GM19372 (cell line): ENCODE results near the gene TTC24.
"Not testable (repeated sequence)": the region's sequence is repeated elsewhere in the genome, so short reads cannot be mapped to it uniquely, and the experiment has no call there.

Experiments
- ATAC-seq: cut with Tn5 transposase; IDR thresholded peaks from one replicate; pipeline ENCODE4 v1.9.1; 2021; ENCODE audit warnings: mild to moderate bottlenecking, low read depth, moderate library complexity; ENCODE audit not compliant: unreplicated experiment

TTC24 gene

GRCh38 chr1:156579472-156579871, at the start of gene TTC24:
Gene TTC24, plus strand, starts transcription at chr1:156579723. Its CDS starts 1,642 bp downstream, at chr1:156581365.
- no peak for ATAC-seq

DNA sequence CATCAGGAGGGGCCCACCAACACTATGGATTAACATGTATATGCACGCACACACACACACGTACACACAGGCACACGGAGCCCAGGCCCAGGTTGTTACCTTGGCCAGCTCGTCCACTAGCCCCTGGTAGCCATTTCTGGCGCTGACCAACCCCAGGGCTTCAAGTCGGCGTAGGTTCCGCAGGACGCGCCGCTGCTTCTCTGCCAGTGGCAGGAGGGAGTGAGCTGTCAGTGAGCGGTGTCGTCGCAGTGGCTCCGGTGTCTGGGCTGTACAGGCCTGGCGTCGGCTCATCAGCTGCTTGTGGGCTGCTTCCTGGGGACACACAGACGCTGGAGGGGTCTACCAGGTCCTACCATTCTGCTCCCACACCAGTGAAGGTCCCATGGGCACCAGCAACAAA, 49.5 kb upstream of the TTC24 start:
- no peak for ATAC-seq

DNA sequence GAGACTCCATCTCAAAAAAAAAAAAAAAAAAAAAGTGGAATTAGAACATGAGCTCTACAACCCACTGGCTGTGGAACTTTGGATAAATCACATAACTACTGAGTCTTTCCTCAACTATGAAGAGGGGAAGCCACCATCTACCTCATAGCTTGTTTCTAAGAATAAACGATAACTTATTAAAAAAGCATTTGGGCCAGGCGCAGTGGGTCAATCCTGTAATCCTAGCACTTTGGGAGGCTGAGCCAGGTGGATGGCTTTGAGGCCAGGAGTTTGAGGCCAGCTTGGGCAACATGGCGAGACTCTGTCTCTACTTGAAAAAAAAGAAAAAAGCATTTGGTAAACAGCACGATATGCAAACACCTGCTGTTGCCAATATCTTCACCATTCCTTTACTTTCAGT, 47.1 kb upstream of the TTC24 start:
- ATAC-seq: no peak

GRCh38 chr1:156533568-156534220, 45.8 kb upstream of the TTC24 start:
- ATAC-seq: no peak

DNA sequence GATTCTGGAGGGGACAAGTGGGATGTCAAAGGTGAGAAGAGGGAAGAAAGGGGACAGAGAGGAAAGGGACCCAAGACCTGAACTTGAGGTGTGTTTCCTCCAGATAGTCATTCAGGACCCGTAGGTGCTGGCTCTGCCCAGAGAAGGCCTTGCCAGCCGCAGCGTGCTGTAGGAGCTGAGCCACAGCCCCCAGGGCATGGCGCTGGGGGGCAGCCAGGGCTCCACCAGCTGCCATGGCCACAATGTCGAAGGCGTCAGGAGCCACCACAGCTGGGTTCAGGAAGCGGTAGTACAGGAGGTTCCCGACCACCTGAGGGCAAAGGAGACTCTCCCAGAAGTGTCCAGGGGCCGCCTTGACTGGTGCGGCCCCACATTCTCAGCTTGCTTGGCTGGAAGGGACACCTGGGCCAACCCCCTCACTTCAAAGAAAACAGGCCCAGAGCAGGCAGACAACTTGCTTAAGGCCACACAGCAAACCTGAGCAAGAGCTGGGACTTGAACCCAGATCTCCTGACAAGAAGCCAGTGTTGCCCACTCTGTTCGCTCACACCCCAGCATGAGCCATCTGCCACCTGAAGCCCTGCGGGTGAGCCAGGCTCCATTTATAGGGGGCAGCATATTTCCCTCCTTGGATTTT, 45.0 kb upstream of the TTC24 start:
- ATAC-seq: no peak

DNA sequence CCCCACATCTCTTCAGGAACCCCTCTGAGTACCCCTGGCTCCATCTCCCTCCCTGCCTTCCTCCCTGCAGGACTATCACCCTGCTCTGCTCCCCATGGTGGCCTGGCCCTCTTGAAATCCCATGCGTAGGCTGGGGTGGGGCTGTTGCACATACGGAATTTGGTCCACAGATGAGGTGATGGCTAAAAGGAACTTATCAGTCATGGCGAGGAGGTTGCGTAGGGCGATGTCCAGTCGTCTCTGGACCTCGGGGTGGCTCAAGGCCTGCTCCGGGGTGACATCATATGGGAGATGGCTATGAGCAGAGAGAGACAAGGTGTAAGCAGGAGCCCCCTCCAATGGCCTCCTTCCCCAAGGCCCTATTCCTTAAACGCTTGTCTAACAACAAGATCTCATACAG, 42.5 kb upstream of the TTC24 start:
- no peak for ATAC-seq

DNA sequence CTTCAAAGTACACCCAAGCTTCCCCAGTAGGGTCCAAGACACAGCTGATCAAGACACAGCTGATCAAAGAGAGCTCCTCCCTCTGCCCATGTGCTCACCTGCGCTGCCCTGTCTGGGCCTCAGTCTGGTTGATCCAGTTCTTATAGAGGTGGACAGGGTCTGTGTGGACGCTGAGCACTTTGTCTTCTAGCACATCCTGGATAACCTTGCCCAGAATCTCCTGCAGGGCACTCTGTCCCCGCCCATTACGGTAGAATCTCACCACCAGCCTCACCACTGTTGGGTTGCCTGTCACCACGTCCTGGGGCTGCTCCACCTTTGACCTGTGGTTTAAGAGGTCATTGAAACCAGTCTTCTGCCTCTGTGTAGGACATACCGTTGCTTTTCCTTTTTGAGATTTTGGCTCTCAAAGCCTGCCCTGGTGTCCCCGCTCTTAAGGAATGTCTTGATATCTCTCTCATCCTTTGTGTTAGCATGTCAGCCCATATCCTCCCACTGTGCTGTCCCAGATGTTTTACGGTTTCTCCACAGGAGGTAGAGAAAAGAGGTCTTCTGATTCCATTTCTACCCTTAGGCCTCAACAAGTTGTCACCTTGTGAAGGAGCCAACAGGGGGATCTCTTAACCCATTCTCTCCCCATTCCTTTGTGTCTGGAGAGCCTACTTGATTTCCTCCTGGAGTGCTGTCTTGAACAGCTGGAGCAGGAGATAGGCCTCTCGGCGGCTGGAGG, 40.6 kb upstream of the TTC24 start:
- no peak for ATAC-seq

- ATAC-seq: no peak
Observed at GRCh38 chr1:156539818-156540355, 39.6 kb upstream of the TTC24 start.

GRCh38 chr1:156540955-156541354, 38.6 kb upstream of the TTC24 start:
- no peak for ATAC-seq

- ATAC-seq: no peak
Observed at GRCh38 chr1:156543066-156543465, 36.5 kb upstream of the TTC24 start.

- ATAC-seq: no peak
Observed at GRCh38 chr1:156544592-156545102, 34.9 kb upstream of the TTC24 start.

- ATAC-seq: no peak
Observed at GRCh38 chr1:156546267-156546666, 33.3 kb upstream of the TTC24 start.

DNA sequence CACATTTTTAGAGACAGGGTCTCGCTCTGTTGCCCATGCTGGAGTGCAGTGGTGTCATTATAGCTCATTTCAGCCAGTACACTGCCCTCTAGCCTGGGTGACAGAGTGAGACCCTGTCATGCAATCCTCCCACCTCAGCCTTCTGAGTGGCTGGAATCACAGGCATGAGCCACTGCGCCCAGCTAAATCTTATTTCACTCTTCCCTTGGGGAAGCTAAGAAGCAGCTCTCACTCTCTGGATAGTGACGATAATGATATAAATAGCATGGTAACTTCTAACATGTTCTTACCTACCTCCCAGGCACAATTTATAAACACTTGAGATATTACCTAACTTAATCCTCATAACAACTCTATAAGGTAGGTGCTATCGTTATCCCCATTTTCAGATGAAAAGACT, 32.1 kb upstream of the TTC24 start:
- no peak for ATAC-seq

GRCh38 chr1:156547982-156548381, 31.5 kb upstream of the TTC24 start:
- ATAC-seq: no peak

DNA sequence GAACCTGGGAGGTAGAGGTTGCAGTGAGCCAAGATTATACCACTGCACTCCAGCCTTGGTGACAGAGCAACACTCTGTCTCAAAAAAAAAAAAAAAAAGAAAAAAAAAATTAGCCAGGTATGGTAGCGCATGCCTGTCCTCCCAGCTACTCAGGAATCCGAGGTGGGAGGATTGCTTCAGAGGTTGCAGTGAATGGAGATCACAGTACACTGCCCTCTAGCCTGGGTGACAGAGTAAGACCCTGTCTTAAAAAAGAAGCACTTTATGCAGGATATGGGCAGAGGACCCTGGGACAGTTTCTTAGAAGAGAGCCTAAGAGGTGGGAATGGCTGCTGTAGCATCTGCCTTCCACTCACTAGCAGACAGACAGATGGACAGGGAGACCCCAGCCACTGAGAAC, 30.1 kb upstream of the TTC24 start:
- no peak for ATAC-seq

- no peak for ATAC-seq
Observed at GRCh38 chr1:156549831-156550230, 29.7 kb upstream of the TTC24 start.

- no peak for ATAC-seq
Observed at GRCh38 chr1:156550346-156550745, 29.2 kb upstream of the TTC24 start.

DNA sequence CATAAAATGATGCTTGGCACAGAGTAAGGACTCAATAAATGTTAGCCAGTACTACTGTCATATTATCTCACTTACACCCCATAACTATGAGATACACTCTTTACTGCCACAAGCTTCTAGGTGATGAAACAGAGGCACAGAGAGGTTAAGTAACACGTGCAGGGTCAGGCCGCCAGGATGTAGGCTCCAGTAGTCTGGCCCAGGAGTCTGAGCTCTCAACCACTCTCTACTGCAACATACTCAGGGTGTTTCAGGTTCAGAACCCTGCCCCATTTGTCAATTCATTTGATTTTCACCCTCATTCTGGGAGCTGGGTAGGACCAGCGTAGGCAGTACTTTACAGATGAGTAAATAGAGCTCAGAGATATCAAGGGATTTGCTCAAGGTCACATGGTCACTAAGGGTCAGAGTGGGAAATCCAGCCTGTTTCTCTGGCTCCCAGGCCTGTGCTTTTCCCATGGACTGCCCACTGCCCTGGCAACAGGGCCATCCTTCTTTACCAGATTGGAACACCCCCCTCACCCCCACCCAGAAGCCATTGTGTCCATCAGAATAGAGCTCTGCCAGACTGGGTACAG, 28.4 kb upstream of the TTC24 start:
- ATAC-seq: no peak

DNA sequence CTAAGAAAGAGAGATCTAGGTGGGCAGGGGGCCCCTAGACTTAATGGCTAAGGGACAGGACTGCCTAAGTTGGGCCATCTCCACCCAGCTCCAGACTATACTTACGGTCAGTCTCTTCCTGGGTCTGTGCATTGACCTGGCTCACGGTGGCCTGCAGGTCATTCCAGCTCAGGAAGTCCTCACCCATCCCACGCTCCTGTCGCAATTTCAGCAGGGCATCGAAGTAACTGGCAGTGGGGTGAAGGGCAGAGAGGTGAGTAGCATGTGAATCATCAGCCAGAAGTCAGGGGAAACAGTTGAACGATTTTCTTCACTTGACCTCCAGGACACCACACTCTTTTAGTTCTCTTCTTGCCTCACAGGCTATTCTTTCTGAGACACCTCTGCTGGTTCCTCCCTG, 27.7 kb upstream of the TTC24 start:
- no peak for ATAC-seq

- no peak for ATAC-seq
Observed at GRCh38 chr1:156552518-156552917, 27.0 kb upstream of the TTC24 start.

DNA sequence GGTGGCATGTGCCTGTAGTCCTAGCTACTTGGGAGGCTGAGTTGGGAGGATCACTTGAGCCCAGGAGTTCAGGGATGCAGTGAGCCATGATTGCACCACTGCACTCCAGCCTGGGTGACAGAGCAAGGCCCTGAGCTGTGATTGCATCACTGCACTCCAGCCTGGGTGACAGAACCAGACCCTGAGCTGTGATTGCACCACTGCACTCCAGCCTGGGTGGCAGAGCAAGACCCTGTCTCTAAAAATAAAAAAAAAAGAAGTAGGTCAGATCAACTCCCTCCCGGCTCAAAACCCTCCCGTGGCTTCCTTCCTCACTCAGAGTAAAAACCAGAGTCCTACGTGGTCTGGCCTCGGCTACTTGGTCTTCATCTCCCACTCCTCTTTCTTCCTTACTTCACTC, 26.6 kb upstream of the TTC24 start:
- ATAC-seq: not testable (repeated sequence)
